ENCODE results near the gene PYROXD2.

PYROXD2 gene

GRCh38 chr10:98446661-98447221, 31.8 kb upstream of the PYROXD2 start, which contains the start of gene HPS1:
TSS of gene HPS1 (minus strand) at chr10:98446935. CDS start at chr10:98443240, 3,695 bp downstream.
- peaks cover 36% of the 10 kb centered on the region for H3K36me3 ChIP-seq (ENCODE audit: insufficient read depth, low read length)
- H3K4me2 ChIP-seq (ENCODE audit: insufficient read depth, low read length): peak within 1 kb of the TSS; percentile 85
- peak within 1 kb of the TSS; percentile 100 for H2AFZ ChIP-seq (ENCODE audit: low read depth, low read length)
- ATAC-seq (ENCODE audit: insufficient read depth, low read depth) (peak; percentile 94), DNase-seq (peak; percentile 88)
- peak within 1 kb of the TSS; percentile 84 for H3K9ac ChIP-seq (ENCODE audit: low read depth, low read length)
- peaks cover 5% of the 10 kb centered on the region for H3K27me3 ChIP-seq (ENCODE audit: insufficient read depth, low read length, poor library complexity)
- peak within 1 kb of the TSS; percentile 93 for H3K27ac ChIP-seq (ENCODE audit: low read length)
- peaks cover 32% of the 10 kb centered on the region for H3K4me1 ChIP-seq (ENCODE audit: insufficient read depth, low read length)
- peaks cover 31% of the 10 kb centered on the region for H3K79me2 ChIP-seq (ENCODE audit: insufficient read depth, low read length)
- H3K4me3 ChIP-seq (ENCODE audit: low read depth in 1 of 2, low read length in 2 of 2): peak within 1 kb of the TSS; percentile 70 to 99
- TF ChIP-seq EZH2 (IDR thresholded peaks at IDR 0.05; ENCODE audit: borderline replicate concordance, low read depth, low read length, severe bottlenecking): no peak
- peak; percentile 7 for TF ChIP-seq CTCF (IDR thresholded peaks at IDR 0.05; ENCODE audit: borderline replicate concordance, extremely low read depth, low read length, poor library complexity, severe bottlenecking)
- H4K20me1 ChIP-seq (ENCODE audit: insufficient read depth, low read length): no peaks in the 10 kb centered on the region; the same call in 1 of the 2 replicates
- no peaks in the 10 kb centered on the region for H3K9me3 ChIP-seq (ENCODE audit: insufficient read depth, low read length, severe bottlenecking)

DNA sequence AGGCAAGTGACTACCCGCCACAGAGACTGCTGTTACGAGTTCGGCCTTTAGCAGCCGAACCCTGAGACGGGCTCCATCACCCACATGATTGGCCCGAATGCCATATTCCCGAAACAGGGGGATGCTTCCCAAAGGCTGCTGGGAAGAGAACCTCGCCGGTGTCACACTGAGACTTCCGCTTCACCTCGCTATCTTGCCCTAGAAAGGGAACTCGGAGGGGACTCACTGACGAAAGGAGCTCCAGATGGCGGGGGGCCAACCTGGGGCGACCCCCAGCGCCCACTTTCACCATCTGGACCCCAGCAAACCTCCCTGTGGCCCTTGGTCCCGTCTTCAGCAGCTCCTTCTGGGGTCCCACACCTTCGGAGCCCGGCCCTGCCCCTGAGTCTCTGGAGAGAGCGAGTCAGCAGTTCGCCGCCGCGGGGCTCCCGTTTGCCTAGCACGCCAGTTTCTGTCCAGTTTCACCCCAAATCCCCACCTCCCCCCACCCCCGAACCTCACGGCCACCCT, 31.2 kb upstream of the PYROXD2 start:
- Histone ChIP-seq H4K20me1 (ENCODE audit: insufficient read depth, low read length) (no peaks in the 10 kb centered on the region; the same call in 1 of the 2 replicates), H2AFZ (ENCODE audit: low read depth, low read length) (peak overlapping the region; percentile 100), H3K79me2 (ENCODE audit: insufficient read depth, low read length) (peaks cover 31% of the 10 kb centered on the region), H3K4me1 (ENCODE audit: insufficient read depth, low read length) (peaks cover 32% of the 10 kb centered on the region), H3K27ac (ENCODE audit: low read length) (peak overlapping the region; percentile 93), H3K27me3 (ENCODE audit: insufficient read depth, low read length, poor library complexity) (peaks cover 5% of the 10 kb centered on the region), H3K4me3 (ENCODE audit: low read depth in 1 of 2, low read length in 2 of 2) (peak overlapping the region; percentile 70 to 99; a peak in 3 of 4 replicates), H3K4me2 (ENCODE audit: insufficient read depth, low read length) (peak overlapping the region; percentile 85), H3K36me3 (ENCODE audit: insufficient read depth, low read length) (peaks cover 42% of the 10 kb centered on the region), H3K9me3 (ENCODE audit: insufficient read depth, low read length, severe bottlenecking) (no peaks in the 10 kb centered on the region), H3K9ac (ENCODE audit: low read depth, low read length) (peak overlapping the region; percentile 84)
- DNase-seq (no peak), ATAC-seq (ENCODE audit: insufficient read depth, low read depth) (peak; percentile 60)
- TF ChIP-seq EZH2 (IDR thresholded peaks at IDR 0.05; ENCODE audit: borderline replicate concordance, low read depth, low read length, severe bottlenecking) (no peak), CTCF (IDR thresholded peaks at IDR 0.05; ENCODE audit: borderline replicate concordance, extremely low read depth, low read length, poor library complexity, severe bottlenecking) (no peak)

DNA sequence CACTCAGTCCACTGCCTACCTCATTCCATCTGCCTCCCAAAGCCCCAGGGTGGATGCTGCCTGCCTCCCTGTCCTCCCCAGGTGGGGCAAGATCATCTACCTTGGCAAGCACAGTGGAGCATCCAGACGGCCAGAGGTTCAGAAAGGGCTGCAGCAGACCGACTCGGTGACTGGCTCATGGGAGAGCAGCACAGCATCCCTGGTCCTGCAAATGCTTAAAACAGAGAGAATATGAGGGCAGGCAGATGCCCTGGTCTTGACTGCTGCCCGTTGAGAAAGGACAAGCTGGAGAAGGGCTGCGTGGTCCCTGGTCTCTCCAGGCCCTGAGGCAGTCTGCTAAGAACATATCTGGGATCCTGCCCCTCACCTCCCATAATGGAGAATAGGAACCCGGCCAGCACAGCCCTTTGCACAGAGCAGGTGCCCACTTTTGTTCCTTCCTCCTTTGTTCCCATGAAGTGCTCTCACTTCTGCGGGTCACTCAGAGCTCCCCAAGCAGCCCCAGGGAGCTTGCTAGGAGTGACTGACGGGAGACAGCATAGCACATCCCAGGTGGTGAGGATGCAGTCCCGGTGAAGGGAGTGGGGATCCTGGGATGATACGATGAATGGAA, 30.3 kb upstream of the PYROXD2 start:
- peak overlapping the region in 1 of 2 experiments; percentile 99; a peak in 2 of 4 replicates for H3K4me3 ChIP-seq (ENCODE audit: low read depth in 1 of 2, low read length in 2 of 2)
- H3K9ac ChIP-seq (ENCODE audit: low read depth, low read length): peak overlapping the region; percentile 84

More for the DNA sequence above, 30.3 kb upstream of the PYROXD2 start:
- TF ChIP-seq CTCF (IDR thresholded peaks at IDR 0.05; ENCODE audit: borderline replicate concordance, extremely low read depth, low read length, poor library complexity, severe bottlenecking) (no peak), EZH2 (IDR thresholded peaks at IDR 0.05; ENCODE audit: borderline replicate concordance, low read depth, low read length, severe bottlenecking) (no peak)
- Histone ChIP-seq H3K79me2 (ENCODE audit: insufficient read depth, low read length) (peaks cover 31% of the 10 kb centered on the region), H2AFZ (ENCODE audit: low read depth, low read length) (no peak overlapping the region), H3K4me2 (ENCODE audit: insufficient read depth, low read length) (peak overlapping the region; percentile 85), H4K20me1 (ENCODE audit: insufficient read depth, low read length) (no peaks in the 10 kb centered on the region; the same call in 1 of the 2 replicates), H3K27ac (ENCODE audit: low read length) (0 out of 2 replicates have a peak overlapping the region, but pooled peaks have one; percentile 93), H3K36me3 (ENCODE audit: insufficient read depth, low read length) (peaks cover 46% of the 10 kb centered on the region), H3K4me1 (ENCODE audit: insufficient read depth, low read length) (peaks cover 32% of the 10 kb centered on the region), H3K9me3 (ENCODE audit: insufficient read depth, low read length, severe bottlenecking) (no peaks in the 10 kb centered on the region), H3K27me3 (ENCODE audit: insufficient read depth, low read length, poor library complexity) (peaks cover under 1% of the 10 kb centered on the region)
- no peak for DNase-seq
- ATAC-seq (ENCODE audit: insufficient read depth, low read depth): no peak
